Left lung (tissue), 10 donors: ENCODE data around the gene MTX3. TPM values are rescaled to one million over a fixed set of nuclear protein-coding genes. Genes with fewer than 3 reads are reported as not detected.

ENCODE experiments used
- ATAC-seq: fragments of 200-7000 bp; cut with Tn5 transposase; one replicate; pipeline ENCODE4 v1.9.1; 2020; ENCODE audit warnings: moderate library complexity
- DNase-seq, 4 donors: peaks; one replicate each; pipeline ENCODE4 v3.0.0-alpha.2; 2013 to 2020
- H3K27ac ChIP-seq, 2 donors: fragments of 200-600 bp; sonication (generic) in 1 of 2; one replicate each; pipeline versions ENCODE4 v1.5.0 to v1.8.0; 2020 to 2021
- H3K27me3 ChIP-seq, 2 donors: fragments of 200-600 bp; sonication (generic) in 1 of 2; one replicate each; pipeline versions ENCODE4 v1.5.0 to v1.8.0; 2020 to 2021
- H3K36me3 ChIP-seq, 2 donors: fragments of 200-600 bp; sonication (generic) in 1 of 2; one replicate each; pipeline versions ENCODE4 v1.5.0 to v1.8.0; 2020 to 2021
- H3K4me1 ChIP-seq, 2 donors: fragments of 200-600 bp; one replicate each; pipeline ENCODE4 v1.8.0; 2021
- H3K4me3 ChIP-seq, 2 donors: fragments of 200-600 bp; sonication (generic) in 1 of 2; one replicate each; pipeline versions ENCODE4 v1.5.0 to v1.8.0; 2020 to 2021; ENCODE audit warnings: mild to moderate bottlenecking in 1 of 2
- H3K9me3 ChIP-seq, 2 donors: fragments of 200-600 bp; sonication (generic) in 1 of 2; one replicate each; pipeline versions ENCODE4 v1.5.0 to v1.8.0; 2020 to 2021
- CTCF ChIP-seq, 2 donors: fragments of 200-600 bp; sonication (generic) in 1 of 2; IDR thresholded peaks; one replicate each; pipeline versions ENCODE4 v1.5.0 to v1.8.0; 2021; ENCODE audit warnings: antibody characterized with exemption in 2 of 2
- intact Hi-C, 2 donors: fragments of 100-400 bp; cut with DNase I; formaldehyde crosslinking; loops; one replicate each; pipeline versions ENCODE4 v1.11.2 to v1.14.2; 2022
- polyA plus RNA-seq, 6 donors: library from polyadenylated mRNA; unstranded; fragments of 120-200 nt; gene quantifications; one replicate each; pipeline ENCODE4 v1.2.1, GENCODE V29; 2013; ENCODE audit not compliant: insufficient read length in 6 of 6
- total RNA-seq, 2 donors: library from RNA; stranded (reverse); fragmentation: NEBNext Ultra II Directional; extraction: Animal tissue kit (Norgen Biotek cat#: 25700); gene quantifications; one replicate each; pipeline ENCODE4 v1.2.1, GENCODE V29; 2021
- donor health status: DM: no; HTN: yes; CAD: no.
- donor health status: DM: no; HTN: no; CAD: no.

Gene MTX3
- total and polyA plus RNA-seq, 8 donors = 11.2 to 33.5 (median 27.7) TPM

- no peaks in the 10 kb centered on the region for H3K4me1 ChIP-seq
- no peak overlapping the region for H3K4me3 ChIP-seq
- no peaks in the 10 kb centered on the region for H3K9me3 ChIP-seq
- no peak for TF ChIP-seq CTCF (IDR thresholded peaks at IDR 0.05)
- no peak for DNase-seq
- intact Hi-C loops = no loop called here
- peaks cover 0 to 58% of the 10 kb centered on the region in 2 donors for H3K36me3 ChIP-seq
- ATAC-seq = no peak
- H3K27me3 ChIP-seq = no peaks in the 10 kb centered on the region
- H3K27ac ChIP-seq = no peak overlapping the region
Measured at GRCh38 chr5:79984363-79984762, 6.7 kb downstream of the MTX3 start.

GRCh38 chr5:79983618-79984017, 7.4 kb downstream of the MTX3 start:
- Histone ChIP-seq H3K27ac (no peak overlapping the region), H3K4me1 (no peaks in the 10 kb centered on the region), H3K9me3 (no peaks in the 10 kb centered on the region), H3K36me3 (peaks cover 0 to 64% of the 10 kb centered on the region in 2 donors), H3K4me3 (no peak overlapping the region), H3K27me3 (no peaks in the 10 kb centered on the region)
- DNase-seq (no peak), ATAC-seq (no peak)
- intact Hi-C loops = no loop called here
- no peak for TF ChIP-seq CTCF (IDR thresholded peaks at IDR 0.05)

- Histone ChIP-seq H3K36me3 (peaks cover 0 to 67% of the 10 kb centered on the region in 2 donors), H3K4me1 (no peaks in the 10 kb centered on the region), H3K27me3 (no peaks in the 10 kb centered on the region), H3K9me3 (no peaks in the 10 kb centered on the region), H3K4me3 (no peak overlapping the region), H3K27ac (no peak overlapping the region)
- TF ChIP-seq CTCF (IDR thresholded peaks at IDR 0.05) = no peak
- intact Hi-C loops = no loop called here
- ATAC-seq (no peak), DNase-seq (no peak)
Measured at GRCh38 chr5:79982136-79982535, 8.9 kb downstream of the MTX3 start.

- Histone ChIP-seq H3K4me1 (no peaks in the 10 kb centered on the region), H3K36me3 (peaks cover 0 to 24% of the 10 kb centered on the region in 2 donors), H3K27me3 (no peaks in the 10 kb centered on the region), H3K9me3 (no peaks in the 10 kb centered on the region), H3K27ac (no peak overlapping the region), H3K4me3 (no peak overlapping the region)
- ATAC-seq = no peak
- no peak for TF ChIP-seq CTCF (IDR thresholded peaks at IDR 0.05)
- intact Hi-C loops = no loop called here
- DNase-seq = no peak
Measured at GRCh38 chr5:79976759-79977515, 14.1 kb downstream of the MTX3 start.

GRCh38 chr5:79975422-79975821, 15.6 kb downstream of the MTX3 start:
- intact Hi-C loops = no loop called here
- ATAC-seq = no peak

More at GRCh38 chr5:79975422-79975821, 15.6 kb downstream of the MTX3 start:
- no peak overlapping the region for H3K4me3 ChIP-seq
- H3K27ac ChIP-seq = no peak overlapping the region
- H3K4me1 ChIP-seq = no peaks in the 10 kb centered on the region
- TF ChIP-seq CTCF (IDR thresholded peaks at IDR 0.05) = no peak
- peaks cover 0 to 3% of the 10 kb centered on the region in 2 donors for H3K27me3 ChIP-seq
- H3K36me3 ChIP-seq = peaks cover 0 to 24% of the 10 kb centered on the region in 2 donors
- DNase-seq = no peak
- no peaks in the 10 kb centered on the region for H3K9me3 ChIP-seq
